Measurements from ENCODE around the gene PEX14.

Gene PEX14

DNA sequence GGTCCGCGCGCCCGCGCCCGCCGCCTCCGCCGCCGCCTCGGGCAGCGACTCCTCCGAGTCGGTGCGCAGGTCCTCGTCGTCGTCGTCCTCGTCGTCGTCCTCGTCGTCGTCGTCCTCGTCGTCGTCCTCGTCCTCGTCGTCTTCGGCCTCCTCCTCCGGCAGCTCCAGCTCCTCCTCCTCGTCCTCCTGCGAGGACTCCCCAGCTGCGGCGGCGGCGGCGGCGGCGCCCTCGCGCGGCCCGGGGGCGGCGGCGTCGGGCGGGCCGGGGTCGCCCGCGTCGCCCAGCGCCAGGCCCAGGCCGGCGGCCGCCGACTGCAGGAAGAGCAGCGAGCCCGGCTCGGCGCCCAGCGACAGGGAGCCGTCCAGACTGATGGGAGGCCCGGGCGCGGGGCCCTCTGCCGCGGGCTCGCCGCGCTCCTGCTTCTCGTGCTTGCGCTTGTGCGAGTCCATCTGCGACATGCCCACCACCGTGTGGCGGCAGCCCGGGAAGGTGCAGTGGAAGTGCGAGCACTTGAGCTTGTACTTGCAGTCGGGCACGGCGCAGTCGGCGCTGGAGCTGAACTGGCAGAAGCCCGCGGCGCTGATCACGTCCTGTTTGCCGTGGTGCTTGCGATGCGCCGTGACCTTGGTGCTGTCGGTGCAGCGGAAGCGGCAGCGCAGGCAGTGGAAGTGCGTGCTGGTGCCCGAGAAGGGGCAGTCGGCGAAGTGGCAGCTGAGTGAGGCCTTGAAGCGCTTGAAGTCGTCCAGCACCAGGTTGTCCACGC is 164.4 kb downstream of the PEX14 start:
- Histone ChIP-seq H3K4me1 (peaks cover 48% of the 10 kb centered on the region), H3K27me3 (no peaks in the 10 kb centered on the region), H3K9me3 (no peaks in the 10 kb centered on the region), H3K27ac (no peak overlapping the region), H3K4me3 (no peak overlapping the region), H3K9ac (no peak overlapping the region), H3K4me2 (no peak overlapping the region), H4K20me1 (no peaks in the 10 kb centered on the region), H3K36me3 (peaks cover 4% of the 10 kb centered on the region; the same call in 1 of the 2 replicates)
- no peak for TF ChIP-seq Cebpa-rat (IDR thresholded peaks at IDR 0.05)

DNA sequence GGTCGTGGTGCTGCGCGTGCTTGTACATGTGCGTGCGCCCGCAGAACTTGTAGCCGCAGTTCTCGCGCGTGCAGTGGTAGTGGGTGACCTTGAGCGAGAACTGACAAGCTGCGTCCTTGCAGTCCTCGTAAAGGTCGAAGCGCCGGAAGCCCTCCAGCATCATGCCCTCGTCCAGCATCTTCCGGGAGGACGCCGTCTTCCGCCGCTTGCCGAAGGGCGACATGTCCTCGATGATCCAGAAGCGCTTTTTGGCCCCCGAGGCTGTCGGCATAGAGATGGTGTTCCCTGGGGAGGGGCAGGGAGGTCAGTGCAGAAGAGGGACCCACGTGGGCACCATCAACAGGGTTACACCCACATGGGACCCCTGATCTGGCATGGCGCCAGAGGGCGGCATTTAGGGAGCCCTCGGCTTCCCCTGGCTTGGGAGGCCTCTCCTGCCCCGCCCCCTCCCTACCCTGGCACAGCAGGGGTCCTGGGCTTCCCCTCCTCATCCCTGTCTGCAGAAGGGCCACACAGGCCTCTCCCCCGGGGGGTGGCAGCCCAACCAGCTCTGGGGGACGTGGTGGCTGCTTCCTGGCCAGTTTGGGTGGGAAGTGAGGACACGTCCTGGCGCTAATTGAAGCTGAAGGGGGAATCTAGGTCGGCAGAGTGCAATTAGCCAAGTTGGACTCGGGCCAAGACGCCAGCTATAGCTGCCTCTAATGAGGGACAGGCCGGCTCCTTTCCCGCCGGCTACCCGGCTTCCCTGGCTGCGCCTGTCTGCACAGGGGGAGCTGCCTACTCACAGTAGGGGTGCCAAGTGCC is 165.2 kb downstream of the PEX14 start:
- no peak overlapping the region for H3K4me2 ChIP-seq
- no peaks in the 10 kb centered on the region for H4K20me1 ChIP-seq
- no peak overlapping the region for H3K27ac ChIP-seq
- no peak overlapping the region for H3K4me3 ChIP-seq
- peaks cover 4% of the 10 kb centered on the region; the same call in 1 of the 2 replicates for H3K36me3 ChIP-seq
- H3K27me3 ChIP-seq = no peaks in the 10 kb centered on the region
- no peak for TF ChIP-seq Cebpa-rat (IDR thresholded peaks at IDR 0.05)
- no peaks in the 10 kb centered on the region for H3K9me3 ChIP-seq
- no peak overlapping the region for H3K9ac ChIP-seq
- H3K4me1 ChIP-seq = peaks cover 40% of the 10 kb centered on the region

DNA sequence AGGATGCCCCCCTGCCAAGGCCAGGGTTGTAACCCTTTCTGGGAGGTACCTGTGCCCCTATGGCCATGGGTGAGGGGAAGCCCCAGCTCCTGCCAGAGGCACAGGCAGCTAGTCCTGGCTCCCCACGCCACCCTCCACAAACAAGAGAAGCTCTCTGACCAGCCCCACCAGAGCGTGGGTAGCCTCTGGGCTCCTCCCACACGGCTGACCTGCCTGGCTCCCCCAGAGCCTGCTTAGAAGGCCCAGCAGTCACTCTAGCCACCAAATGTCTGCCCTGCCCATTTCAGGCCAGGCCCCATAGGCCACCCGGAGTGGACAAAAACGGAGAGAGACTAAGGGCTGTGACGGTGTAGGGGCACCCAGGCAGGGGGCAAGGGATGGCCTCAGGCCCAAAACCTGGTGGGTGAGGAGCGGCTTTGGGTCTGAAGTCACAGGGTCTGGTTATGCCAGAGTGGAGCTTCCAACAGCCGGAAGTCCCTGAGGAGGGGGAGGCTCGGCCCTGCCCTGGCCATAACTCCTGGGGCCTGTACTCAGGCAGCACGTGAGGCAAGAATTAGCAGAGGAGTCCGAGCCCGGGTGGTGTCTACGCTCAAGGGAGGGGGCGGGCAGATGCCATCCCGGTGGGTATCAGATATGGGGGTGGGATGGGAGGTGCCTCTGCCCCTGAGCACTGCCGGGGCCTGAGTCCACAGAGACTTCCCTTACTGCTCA is 166.2 kb downstream of the PEX14 start:
- no peak for TF ChIP-seq Cebpa-rat (IDR thresholded peaks at IDR 0.05)
- Histone ChIP-seq H4K20me1 (no peaks in the 10 kb centered on the region), H3K4me1 (peaks cover 30% of the 10 kb centered on the region), H3K27ac (no peak overlapping the region), H3K36me3 (peaks cover 4% of the 10 kb centered on the region; the same call in 1 of the 2 replicates), H3K4me2 (no peak overlapping the region), H3K4me3 (no peak overlapping the region), H3K9me3 (no peaks in the 10 kb centered on the region), H3K9ac (no peak overlapping the region), H3K27me3 (no peaks in the 10 kb centered on the region)

DNA sequence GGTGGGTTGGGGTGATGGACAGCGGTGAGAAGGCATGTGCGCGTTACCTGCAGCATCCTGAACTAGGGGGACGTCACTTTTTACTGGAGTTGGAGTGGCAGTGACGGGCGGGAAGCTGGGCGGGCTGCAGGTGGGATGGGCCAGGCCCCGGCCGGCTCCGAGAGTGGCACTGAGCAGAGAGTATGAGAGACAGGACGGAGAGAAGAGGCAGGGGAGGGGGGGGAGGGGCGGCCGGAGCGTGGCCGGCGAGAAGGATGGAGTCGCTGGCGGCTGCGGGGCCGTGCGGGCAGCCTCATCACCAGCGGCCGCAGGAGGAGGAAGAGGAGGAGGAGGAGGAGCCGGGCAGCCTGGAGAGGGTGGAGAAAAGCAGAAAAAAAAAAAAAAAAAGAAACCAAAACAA is 167.2 kb downstream of the PEX14 start:
- peaks cover 4% of the 10 kb centered on the region; the same call in 1 of the 2 replicates for H3K36me3 ChIP-seq
- no peaks in the 10 kb centered on the region for H3K27me3 ChIP-seq
- H3K27ac ChIP-seq = no peak overlapping the region
- no peak overlapping the region for H3K4me2 ChIP-seq
- no peak for TF ChIP-seq Cebpa-rat (IDR thresholded peaks at IDR 0.05)
- no peaks in the 10 kb centered on the region for H4K20me1 ChIP-seq
- no peaks in the 10 kb centered on the region for H3K9me3 ChIP-seq
- peaks cover 26% of the 10 kb centered on the region for H3K4me1 ChIP-seq
- H3K9ac ChIP-seq = no peak overlapping the region
- no peak overlapping the region for H3K4me3 ChIP-seq

DNA sequence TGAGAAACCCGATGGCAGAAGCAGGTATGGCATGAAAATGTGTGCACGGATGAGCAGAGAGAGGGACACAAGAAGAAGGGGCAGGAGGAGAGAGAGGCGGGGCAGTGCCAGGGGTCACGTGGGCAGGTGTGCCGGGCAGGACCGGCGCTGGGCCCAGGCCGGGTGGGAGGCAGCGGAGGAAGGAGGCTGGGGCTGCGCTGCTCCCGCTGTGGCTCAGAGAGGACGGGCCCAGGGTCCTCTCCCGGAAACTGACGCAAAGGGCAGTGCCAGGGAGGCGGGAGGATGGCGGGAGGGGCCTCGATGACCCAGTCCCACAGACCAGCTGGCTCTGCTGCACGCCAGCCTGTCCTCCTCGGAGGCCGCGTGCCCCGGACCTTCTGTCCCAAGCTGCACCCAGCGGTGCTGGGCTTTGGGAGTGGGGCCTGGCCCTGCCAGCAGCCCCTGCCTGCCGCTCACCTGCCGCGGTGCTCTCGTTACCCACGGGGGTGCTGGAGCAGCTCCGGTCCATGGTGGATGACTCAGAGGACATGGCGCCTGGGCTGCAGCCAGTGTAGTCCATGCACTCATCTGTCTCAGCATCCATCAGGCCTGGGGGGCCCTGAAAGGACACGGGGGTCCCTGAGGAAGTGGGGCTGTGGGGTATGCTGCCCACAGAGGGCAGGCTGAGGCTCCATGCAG is 167.8 kb downstream of the PEX14 start:
- H3K4me2 ChIP-seq = no peak overlapping the region
- H3K36me3 ChIP-seq = peaks cover 4% of the 10 kb centered on the region; the same call in 1 of the 2 replicates
- no peaks in the 10 kb centered on the region for H3K9me3 ChIP-seq
- no peak overlapping the region for H3K9ac ChIP-seq
- no peaks in the 10 kb centered on the region for H4K20me1 ChIP-seq
- no peaks in the 10 kb centered on the region for H3K27me3 ChIP-seq
- peaks cover 21% of the 10 kb centered on the region for H3K4me1 ChIP-seq
- no peak overlapping the region for H3K27ac ChIP-seq
- no peak for TF ChIP-seq Cebpa-rat (IDR thresholded peaks at IDR 0.05)
- H3K4me3 ChIP-seq = no peak overlapping the region

DNA sequence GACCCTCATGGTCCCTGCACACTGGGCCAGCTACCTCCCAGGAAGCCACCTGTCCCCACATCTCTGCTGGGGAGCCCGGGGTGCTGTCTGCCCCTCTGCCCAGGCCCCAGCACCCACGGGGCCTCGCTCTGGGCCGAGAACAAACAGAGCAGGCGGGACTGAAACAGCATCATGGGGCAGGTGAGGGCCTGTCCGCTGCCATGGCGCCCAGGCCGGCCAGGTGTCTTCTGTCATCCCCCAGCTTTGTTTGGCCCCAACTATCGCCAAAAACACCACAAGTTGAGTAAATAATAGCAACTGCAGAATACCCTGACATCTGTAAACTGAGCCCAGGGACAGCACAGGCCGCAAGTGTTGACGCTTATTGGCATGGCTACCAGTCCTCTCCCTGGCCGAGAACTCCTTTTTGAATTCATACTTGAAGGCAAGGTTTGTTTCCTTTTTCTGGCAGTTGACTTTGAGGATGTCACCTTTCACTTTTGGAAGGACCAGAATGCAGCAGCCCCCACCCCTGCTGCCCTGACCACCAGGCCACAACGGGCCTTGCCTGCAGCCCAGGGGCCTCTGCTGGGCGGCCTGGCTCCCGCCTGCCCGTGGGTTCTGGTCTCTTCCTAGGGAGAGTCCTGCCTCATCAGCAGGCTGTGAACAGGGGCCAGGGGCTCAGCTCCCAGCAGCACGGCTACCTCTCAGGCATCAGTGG is 169.0 kb downstream of the PEX14 start:
- Histone ChIP-seq H3K27me3 (no peaks in the 10 kb centered on the region), H3K4me3 (no peak overlapping the region), H4K20me1 (no peaks in the 10 kb centered on the region), H3K9ac (no peak overlapping the region), H3K4me1 (peaks cover 9% of the 10 kb centered on the region; the same call in 1 of the 2 replicates), H3K36me3 (peaks cover 4% of the 10 kb centered on the region; the same call in 1 of the 2 replicates), H3K4me2 (no peak overlapping the region), H3K27ac (no peak overlapping the region), H3K9me3 (no peaks in the 10 kb centered on the region)
- TF ChIP-seq Cebpa-rat (IDR thresholded peaks at IDR 0.05) = no peak

DNA sequence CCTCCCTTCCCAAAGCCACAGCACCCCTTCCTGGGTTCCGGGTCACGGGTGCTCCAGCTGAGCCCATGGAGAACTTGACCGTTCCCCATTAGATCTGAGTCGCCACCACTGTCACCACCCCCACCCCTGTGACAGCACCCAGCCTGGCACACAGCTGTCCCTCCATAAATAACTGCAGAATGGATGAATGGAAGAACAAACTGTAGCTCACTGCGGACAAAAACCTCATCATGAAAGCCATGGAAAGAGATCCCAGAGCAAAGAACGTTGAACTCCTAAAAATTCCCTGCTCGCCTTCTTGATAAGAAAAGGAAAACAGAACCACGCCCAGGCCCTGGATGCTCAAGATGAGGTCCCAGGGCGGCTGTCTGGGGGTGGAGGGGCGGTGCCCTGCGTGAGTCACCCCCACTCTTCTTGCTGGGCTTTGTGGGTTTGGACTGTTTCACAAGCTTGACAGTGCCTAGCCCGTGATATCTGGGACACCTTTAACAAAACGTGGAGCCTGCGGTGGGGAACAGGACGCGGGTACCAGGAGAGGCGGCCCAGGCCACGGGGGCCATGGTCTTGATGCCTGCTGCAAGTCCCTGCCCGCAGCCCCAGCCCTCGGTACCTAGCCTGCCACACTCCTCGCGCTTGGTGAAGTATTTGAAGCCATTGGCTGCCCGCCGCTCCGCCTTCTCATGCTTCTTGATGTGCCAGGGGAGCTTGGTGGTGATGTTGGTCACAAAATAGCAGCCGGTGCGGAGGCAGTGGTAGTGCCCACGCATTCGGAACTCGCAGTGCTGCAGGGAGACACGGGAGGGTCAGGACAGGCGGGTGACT is 169.8 kb downstream of the PEX14 start:
- Histone ChIP-seq H3K4me3 (no peak overlapping the region), H3K4me1 (peaks cover 9% of the 10 kb centered on the region; the same call in 1 of the 2 replicates), H4K20me1 (no peaks in the 10 kb centered on the region), H3K36me3 (peaks cover under 1% of the 10 kb centered on the region; the same call in 1 of the 2 replicates), H3K9me3 (no peaks in the 10 kb centered on the region), H3K4me2 (no peak overlapping the region), H3K27ac (no peak overlapping the region), H3K9ac (no peak overlapping the region), H3K27me3 (no peaks in the 10 kb centered on the region)
- TF ChIP-seq Cebpa-rat (IDR thresholded peaks at IDR 0.05) = no peak

DNA sequence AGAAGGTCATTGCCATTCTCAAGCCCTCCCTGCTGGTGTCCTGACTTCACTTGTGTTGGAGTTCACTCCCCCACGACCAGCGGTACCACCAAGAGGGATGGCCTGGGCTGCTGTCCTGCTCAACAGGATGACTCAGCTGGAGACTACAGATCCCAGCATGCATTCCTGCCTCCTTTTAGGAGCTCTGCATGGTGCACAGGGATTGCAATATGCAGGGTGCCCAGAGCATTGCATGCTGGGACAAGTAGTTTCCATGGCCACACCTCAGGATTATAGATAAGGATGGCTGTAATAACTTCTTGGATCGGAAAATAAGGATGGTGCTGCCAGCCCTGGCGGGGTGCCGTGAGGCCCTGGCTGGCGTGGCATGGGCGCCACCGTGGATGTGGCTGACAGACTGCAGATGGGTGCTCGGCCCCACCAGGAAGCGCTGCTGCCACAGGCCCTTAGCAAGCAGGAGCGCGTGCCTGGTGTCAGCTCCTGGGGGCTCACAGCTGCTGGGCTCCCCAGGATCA is 171.7 kb downstream of the PEX14 start:
- no peak for TF ChIP-seq Cebpa-rat (IDR thresholded peaks at IDR 0.05)
- Histone ChIP-seq H3K27ac (no peak overlapping the region), H3K36me3 (no peaks in the 10 kb centered on the region; the same call in 1 of the 2 replicates), H3K27me3 (no peaks in the 10 kb centered on the region), H3K4me1 (no peaks in the 10 kb centered on the region), H4K20me1 (no peaks in the 10 kb centered on the region), H3K4me3 (no peak overlapping the region), H3K9me3 (no peaks in the 10 kb centered on the region), H3K9ac (no peak overlapping the region), H3K4me2 (no peak overlapping the region)

All from BLaER1 (cell line).